Peyer's patch (tissue), 4 donors: Measurements from ENCODE around the gene SEZ6.

Experiments
- CTCF ChIP-seq, 6 experiments: fragments of 450-650 bp in 4 of 6; fragments of 200-600 bp in 2 of 6; sonication (generic) in 1 of 6; IDR thresholded peaks; one replicate each; pipeline ENCODE4 v1.5.1; 2017 to 2019; ENCODE audit warnings: antibody characterized with exemption in 6 of 6, mild to moderate bottlenecking in 3 of 6, moderate library complexity in 1 of 6
- POLR2A ChIP-seq, 2 donors: fragments of 450-650 bp; IDR thresholded peaks; one replicate each; pipeline ENCODE4 v1.5.1; 2017; ENCODE audit warnings: antibody characterized with exemption in 2 of 2, mild to moderate bottlenecking in 2 of 2, moderate library complexity in 2 of 2

- TF ChIP-seq POLR2A (IDR thresholded peaks at IDR 0.05) (no peak), CTCF (IDR thresholded peaks at IDR 0.05) (peak; percentile 53 to 73 (median 70))
Observed at GRCh38 chr17:28916302-28916934, 89.4 kb downstream of the SEZ6 start.
